NK-92 (cell line): ENCODE results near the gene HYKK.
"Not testable (repeated sequence)": the region's sequence is repeated elsewhere in the genome, so short reads cannot be mapped to it uniquely, and the experiment has no call there.

ENCODE experiments used
- DNase-seq: peaks from one replicate; lab custom pipeline; 2025; ENCODE audit not compliant: unreplicated experiment; lab: John Stamatoyannopoulos, UW

HYKK gene

DNA sequence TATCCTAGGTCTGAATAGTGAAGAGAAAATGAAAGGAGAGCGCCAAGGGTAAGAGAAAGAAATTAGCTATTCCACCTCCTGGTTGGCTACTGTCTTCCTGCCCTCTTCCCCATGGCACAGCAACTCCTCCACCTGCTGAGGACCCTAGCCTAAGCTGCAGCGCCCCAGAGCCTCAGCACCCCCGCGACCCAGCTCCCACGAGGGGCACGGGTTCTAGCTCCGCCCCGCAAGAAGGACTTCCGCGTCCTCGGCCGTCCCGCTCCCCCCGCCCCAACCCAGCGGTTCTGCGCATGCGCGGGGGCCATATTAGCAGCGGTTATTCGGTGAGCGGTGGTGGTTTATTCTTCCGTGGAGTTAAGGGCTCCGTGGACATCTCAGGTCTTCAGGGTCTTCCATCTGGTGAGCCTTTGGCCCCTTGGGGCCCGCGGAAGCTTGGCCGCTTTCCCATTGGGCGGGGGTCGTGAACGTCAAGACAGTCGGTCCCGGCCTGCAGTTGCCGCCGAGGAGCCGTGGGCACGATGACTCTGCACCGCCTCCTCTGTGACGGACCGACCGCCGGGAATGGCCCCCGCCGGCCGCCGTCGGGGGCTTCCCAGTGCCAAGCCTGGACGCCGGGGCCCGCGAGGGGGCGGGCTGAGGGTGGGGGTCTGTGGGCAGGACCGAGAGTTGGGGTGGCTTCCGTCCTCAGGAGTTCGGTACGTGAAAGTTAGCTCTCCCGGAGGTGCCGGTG, 32.9 kb downstream of the HYKK start, which contains the start of gene PSMA4:
TSS of gene PSMA4 (plus strand) at position 304 of the 730 bp plus-strand sequence. CDS start 1,484 bp downstream, outside the sequence.
- DNase-seq: peak; percentile 82

- DNase-seq: no peak
Observed at GRCh38 chr15:78540871-78541743, 33.7 kb downstream of the HYKK start.

DNA sequence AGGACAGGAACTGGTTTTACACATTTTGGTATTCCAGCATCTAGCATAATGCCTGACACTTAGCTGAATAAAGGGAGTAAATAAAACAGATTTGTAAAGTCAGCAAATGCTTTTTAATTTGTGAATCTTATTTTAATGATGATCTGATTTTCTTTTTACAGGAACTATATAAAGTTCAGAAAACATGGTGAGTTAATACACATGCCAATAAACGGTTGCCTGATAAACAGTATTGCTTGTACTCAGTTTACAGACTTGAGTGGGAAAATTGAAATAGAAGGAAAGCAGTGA, 34.3 kb downstream of the HYKK start:
- DNase-seq: no peak

DNA sequence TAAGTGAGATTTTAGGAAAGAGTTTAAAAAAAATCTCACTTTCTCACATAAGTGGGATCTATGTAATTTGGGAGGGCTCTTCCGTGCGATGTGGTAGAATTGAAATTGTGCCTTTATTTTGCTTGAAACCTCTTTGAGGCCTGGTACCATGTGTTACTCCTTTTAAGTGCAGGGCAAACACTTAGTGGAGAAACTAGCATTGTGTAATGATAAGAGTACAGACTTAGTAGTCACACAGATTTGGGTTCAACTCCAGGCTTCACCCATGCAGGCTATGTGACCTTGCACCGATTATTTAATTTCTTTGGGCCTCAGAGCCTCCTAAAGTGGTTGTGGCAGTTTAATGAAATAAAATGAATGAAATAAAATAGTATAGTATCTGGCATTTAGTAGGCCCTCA, 35.3 kb downstream of the HYKK start:
- DNase-seq: no peak

- DNase-seq: no peak
Observed at GRCh38 chr15:78550194-78550593, 42.8 kb downstream of the HYKK start.

GRCh38 chr15:78550815-78551214, 43.4 kb downstream of the HYKK start:
- no peak for DNase-seq

- no peak for DNase-seq
Observed at GRCh38 chr15:78551902-78552301, 44.5 kb downstream of the HYKK start.

DNA sequence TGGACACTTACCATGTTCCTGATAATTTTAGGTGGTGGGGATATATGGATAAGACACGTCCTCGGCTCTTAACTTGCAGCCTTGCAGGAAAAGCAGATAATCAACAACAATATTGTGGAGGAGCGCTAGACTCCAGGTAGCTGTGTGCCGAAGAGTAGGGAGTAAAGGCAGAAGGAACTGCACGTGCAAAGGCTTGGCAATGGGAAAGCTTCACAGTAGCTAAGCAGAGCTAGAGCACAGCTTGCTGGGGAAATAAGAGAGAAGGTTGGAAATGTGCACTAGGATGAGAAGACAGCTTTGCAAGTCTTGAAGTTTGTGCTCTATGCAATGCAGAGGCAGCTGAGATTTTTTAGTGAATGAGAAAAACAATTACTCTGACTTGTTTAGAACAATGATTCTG, 45.2 kb downstream of the HYKK start:
- DNase-seq: no peak

DNA sequence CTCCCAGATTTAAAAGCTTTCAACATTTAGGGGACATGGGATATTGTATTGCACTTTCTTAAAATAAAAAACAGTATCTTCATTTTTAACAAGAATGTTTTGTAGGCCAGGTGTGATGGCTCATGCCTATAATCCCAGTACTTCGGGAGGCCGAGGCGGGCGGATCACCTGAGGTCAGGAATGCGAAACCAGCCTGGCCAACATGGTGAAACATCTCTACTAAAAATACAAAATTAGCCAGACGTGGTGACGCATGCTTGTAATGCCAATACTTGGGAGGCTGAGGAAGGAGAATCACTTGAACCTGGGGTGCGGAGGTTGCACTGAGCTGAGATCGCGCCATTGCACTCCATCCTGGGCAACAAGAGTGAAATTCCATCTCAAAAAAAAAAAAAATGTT, 52.8 kb downstream of the HYKK start:
- DNase-seq: not testable (repeated sequence)

- no peak for DNase-seq
Observed at GRCh38 chr15:78561490-78561889, 54.1 kb downstream of the HYKK start.

DNA sequence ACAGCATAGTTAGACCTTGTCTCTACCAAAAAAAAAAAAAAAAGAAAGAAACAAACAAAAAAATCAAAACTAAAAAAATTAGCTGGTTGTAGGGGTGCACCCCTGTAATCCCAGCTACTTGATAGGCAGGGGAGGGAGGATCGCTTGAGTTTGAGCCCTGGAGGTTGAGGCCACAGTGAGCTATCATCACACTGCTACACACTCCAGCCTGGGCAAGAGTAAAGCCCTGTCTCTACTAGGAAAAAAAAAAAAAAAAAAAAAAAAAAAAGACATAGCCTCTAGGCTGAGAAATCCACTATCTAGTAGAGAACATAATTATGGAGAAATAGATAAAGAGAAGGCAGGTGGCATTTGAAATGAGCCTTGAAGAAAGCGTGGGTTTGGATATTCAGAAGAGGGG, 55.7 kb downstream of the HYKK start:
- DNase-seq: no peak

- DNase-seq: no peak
Observed at GRCh38 chr15:78564743-78565096, 57.3 kb downstream of the HYKK start.

GRCh38 chr15:78565097-78565950, 57.9 kb downstream of the HYKK start, which contains the start of gene CHRNA5:
Gene CHRNA5 (plus strand): TSS chr15:78565520. CDS start chr15:78565720, 200 bp downstream.
- no peak for DNase-seq

DNA sequence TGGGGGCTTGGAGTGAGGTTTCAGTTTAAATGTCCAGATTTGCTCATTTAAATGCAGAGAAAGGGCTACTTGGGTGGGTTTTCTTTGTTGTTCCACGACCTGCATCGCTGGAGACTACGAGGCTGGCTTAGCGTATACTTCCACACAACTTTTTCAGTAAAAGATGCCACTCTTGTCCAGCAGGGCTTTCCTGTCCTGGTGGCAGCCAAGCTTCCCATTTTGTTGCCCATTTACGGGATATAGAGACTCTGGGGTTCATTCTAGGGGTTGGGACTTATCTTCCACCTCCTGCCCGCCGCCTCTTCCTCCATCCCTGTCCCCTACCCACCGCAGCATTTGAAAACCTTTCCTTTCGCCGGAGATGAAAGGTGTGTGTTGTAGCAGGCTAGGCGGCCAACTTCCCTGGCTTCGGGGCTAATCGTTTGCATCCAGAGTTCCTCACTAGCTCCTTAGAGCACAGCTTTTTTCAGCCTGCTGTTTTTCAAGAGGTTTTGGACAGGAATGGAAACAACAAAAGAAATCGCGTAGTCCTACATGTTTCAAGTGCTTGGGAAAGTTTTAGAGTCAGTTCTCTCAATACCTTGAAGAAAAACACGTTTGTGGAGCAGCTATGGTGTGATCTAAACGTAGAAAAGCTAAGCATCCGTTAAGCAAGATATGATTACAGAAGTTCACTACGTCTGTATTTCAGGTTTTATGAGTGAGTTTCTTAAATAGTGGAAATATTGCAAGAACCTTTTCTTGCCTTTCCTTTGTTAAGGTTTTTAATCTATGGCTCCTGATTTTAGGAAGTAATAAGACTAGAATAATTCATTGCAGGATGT, 58.8 kb downstream of the HYKK start:
- DNase-seq: no peak

GRCh38 chr15:78567531-78567930, 60.2 kb downstream of the HYKK start:
- DNase-seq: no peak

DNA sequence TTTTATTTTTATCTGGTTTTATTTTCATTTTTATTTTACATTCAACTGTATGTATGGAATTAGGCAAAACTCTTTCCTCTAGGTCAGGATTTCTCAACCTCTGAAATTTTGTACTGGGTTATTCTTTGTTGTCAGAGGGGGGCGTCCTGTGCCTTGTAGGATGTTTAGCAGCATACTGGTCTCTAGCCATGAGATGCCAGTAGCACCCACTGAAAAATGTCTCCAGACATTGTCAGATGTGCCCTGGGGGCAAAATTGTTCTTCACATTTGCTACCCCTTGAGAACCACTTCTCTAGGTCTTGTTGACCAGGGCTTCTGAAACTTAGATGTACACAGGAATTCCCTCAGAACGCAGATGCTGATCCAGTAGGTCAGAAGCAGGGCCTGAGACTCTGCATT, 63.3 kb downstream of the HYKK start:
- no peak for DNase-seq

GRCh38 chr15:78571382-78571781, 64.0 kb downstream of the HYKK start:
- DNase-seq: no peak

DNA sequence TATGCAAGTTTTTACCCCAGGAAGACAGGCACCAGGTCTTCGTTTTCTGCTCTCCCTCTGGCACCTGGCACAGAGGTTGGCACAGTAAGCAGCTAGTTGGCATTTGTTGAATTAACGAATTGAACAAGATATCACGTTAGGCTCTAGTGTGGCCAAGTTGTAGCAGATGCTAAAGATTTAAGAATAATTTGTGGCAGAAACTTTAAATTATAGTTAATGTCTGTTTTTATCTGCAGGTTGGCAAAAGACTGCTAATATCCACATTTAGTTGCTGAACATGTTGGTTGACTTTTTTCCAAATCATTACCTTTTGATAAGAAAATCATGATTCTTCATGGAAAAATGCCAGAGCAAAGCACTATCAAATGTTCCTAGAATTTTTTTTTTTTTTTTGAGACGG, 66.0 kb downstream of the HYKK start:
- DNase-seq: no peak

DNA sequence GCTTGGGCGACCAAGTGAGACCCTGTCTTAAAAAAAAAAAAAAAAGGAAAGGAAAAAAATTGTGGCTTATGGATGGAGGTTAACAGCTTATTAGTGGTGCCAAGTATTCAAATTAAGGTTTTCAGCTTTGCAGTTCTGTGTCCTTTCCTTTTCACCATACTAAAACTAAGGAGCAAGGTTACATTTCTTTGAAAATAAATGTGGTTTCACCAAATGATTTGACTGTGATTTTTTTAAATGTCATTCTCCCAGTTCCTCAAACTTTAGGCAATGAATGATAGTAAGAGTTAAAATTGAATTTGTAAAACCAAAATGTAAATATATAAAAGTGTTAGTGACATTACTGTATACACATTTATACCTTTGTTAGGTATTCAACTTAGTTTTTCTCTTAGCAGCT, 67.6 kb downstream of the HYKK start:
- no peak for DNase-seq
